Left ventricle myocardium inferior (tissue), 1 donor: ENCODE measurements around the gene SYNGR3. TPM values are rescaled to one million over a fixed set of nuclear protein-coding genes. Genes with fewer than 3 reads are reported as not detected.

Experiments
- DNase-seq: peaks from one replicate; pipeline ENCODE4 v3.0.0-alpha.2; 2020
- H3K27ac ChIP-seq: fragments of 200-600 bp; replicated peaks from 2 replicates; pipeline ENCODE4 v1.8.0; 2021
- H3K27me3 ChIP-seq: fragments of 200-600 bp; 2 replicates; pipeline ENCODE4 v1.8.0; 2021; ENCODE audit warnings: low read depth
- H3K36me3 ChIP-seq: fragments of 200-600 bp; 2 replicates; pipeline ENCODE4 v1.8.0; 2021
- H3K4me1 ChIP-seq: fragments of 200-600 bp; 2 replicates; pipeline ENCODE4 v1.8.0; 2021
- H3K4me3 ChIP-seq: fragments of 200-600 bp; 2 replicates; pipeline ENCODE4 v1.8.0; 2021; ENCODE audit warnings: mild to moderate bottlenecking, moderate library complexity
- H3K9me3 ChIP-seq: fragments of 200-600 bp; replicated peaks from 2 replicates; pipeline ENCODE4 v1.8.0; 2021
- intact Hi-C: fragments of 100-400 bp; cut with micrococcal nuclease; formaldehyde crosslinking; loops from one replicate; pipeline ENCODE4 v1.11.0; 2022
- total RNA-seq: library from RNA; stranded (reverse); fragmentation: NEBNext Ultra II Directional; extraction: Animal tissue kit (Norgen Biotek cat#: 25700); gene quantifications from one replicate; pipeline ENCODE4 v1.2.1, GENCODE V29; 2021
- TF ChIP-seq, protein P1 (sequence below): fragments of 200-600 bp; IDR thresholded peaks from 2 replicates; pipeline ENCODE4 v1.8.0; 2021; ENCODE audit warnings: antibody characterized with exemption, mild to moderate bottlenecking, borderline replicate concordance
- donor health status: DM: no; HTN: yes; CAD: no; lungs with severe emphysema.

SYNGR3 gene
- total RNA-seq, 1 donor from 2014 or later: 0.38 TPM

DNA sequence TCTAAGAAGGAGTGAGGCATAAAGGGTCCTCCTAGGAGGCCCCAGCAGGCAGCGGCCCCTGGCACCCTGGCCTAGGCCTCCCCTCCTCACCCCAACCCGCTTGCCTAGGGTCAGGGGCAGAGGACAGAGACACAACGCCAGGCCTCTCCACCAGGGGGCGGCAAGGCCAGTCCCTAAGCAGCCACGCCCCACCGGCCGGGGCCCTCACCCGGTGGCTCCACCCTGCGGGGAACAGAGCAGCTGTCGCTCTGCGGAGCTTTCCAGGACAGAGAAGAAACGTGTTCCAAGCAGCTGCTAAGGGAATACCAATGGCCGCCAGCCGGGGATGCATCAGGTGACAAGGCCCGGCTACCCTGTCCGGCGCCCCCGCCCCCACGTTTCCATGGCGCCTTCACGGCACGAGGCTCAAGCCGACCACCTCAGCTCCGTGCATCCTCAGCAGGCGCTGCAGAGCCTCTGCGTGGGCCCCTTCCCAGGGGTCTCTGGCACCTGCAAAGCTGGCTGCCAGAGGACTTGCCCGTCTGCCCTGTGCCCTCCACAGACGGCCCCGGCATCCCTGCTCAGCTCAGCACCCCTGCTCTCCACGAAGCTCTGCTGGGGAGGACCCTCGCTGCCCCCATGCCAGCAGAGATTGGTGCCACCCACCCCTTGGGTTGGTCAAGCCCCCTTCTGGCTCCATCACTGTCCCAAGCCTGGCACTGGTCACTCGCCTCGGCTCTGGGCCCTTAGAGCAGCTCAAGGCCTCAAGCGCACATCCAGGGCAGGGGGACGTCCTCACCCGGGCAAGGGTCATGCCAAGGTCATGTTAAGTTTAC is 14.3 kb downstream of the SYNGR3 start:
- peak; percentile 90 for DNase-seq
- Histone ChIP-seq H3K4me3 (peak overlapping the region; percentile 53), H3K4me1 (peaks cover 61% of the 10 kb centered on the region), H3K27ac (peak overlapping the region; percentile 71), H3K9me3 (no peaks in the 10 kb centered on the region), H3K36me3 (peaks cover 43% of the 10 kb centered on the region), H3K27me3 (no peaks in the 10 kb centered on the region)
- TF ChIP-seq, protein P1, sequence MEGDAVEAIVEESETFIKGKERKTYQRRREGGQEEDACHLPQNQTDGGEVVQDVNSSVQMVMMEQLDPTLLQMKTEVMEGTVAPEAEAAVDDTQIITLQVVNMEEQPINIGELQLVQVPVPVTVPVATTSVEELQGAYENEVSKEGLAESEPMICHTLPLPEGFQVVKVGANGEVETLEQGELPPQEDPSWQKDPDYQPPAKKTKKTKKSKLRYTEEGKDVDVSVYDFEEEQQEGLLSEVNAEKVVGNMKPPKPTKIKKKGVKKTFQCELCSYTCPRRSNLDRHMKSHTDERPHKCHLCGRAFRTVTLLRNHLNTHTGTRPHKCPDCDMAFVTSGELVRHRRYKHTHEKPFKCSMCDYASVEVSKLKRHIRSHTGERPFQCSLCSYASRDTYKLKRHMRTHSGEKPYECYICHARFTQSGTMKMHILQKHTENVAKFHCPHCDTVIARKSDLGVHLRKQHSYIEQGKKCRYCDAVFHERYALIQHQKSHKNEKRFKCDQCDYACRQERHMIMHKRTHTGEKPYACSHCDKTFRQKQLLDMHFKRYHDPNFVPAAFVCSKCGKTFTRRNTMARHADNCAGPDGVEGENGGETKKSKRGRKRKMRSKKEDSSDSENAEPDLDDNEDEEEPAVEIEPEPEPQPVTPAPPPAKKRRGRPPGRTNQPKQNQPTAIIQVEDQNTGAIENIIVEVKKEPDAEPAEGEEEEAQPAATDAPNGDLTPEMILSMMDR: peak; percentile 98
- intact Hi-C loops: no loop called here

DNA sequence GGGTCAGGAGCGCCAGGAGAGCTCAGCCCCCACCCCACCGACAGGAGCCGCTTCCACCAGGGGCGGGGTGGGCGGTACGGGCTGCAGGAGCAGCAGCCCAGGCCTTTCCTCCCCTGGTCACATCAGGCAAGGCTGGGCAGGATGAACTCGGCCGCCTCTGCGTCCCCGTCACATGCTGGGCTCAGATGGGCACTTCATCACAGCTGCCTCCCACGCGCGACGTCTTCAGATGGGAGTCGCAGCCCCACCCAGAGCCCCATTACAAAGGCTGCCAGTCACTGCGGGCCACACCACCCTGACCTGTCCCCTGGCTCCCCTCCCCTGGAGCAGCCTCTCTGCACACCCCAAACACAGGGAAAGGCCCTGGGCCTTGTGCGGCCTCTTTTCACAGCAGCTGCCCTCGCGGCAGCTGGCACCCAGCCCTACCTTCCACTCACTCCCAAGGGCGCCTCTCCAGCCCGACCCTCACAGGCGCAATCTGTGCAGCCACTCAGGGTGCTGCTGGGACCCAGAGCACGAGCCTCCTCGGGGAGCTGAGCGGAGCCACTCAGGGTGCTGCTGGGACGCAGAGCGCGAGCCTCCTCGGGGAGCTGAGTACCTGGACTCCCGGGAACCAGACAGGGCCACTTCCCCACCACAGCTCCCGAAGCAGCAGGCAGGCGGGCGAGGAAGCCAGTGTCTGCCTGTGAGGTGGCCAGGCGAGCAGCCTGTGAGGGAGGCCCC is 15.2 kb downstream of the SYNGR3 start:
- no peak for DNase-seq
- intact Hi-C loops: no loop called here
- H3K4me3 ChIP-seq: no peak overlapping the region
- H3K4me1 ChIP-seq: peaks cover 67% of the 10 kb centered on the region
- H3K36me3 ChIP-seq: peaks cover 34% of the 10 kb centered on the region
- no peaks in the 10 kb centered on the region for H3K27me3 ChIP-seq
- H3K27ac ChIP-seq: no peak overlapping the region
- no peaks in the 10 kb centered on the region for H3K9me3 ChIP-seq
- TF ChIP-seq, protein P1: no peak

DNA sequence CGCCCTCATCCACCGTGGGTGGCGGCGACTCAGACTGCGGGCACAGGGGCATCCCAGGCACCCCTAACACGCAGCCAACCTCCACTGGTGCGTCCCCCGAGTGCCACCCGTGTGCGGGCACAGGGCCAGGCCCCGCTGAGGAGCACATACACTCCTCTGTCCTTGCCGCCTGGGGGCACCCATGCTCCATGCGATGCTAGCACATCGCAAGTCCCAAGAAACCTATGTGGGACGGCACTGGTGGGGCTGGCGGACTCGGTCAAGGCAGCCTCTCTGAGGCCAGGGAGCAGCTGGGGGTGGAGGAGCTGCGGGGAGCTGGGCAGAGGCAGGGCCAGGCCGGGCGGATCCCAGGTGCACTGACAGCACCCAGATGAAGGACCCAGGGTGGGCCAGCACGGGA is 15.9 kb downstream of the SYNGR3 start:
- peaks cover 28% of the 10 kb centered on the region for H3K36me3 ChIP-seq
- no peak overlapping the region for H3K27ac ChIP-seq
- TF ChIP-seq, protein P1: no peak
- H3K4me3 ChIP-seq: no peak overlapping the region
- no peaks in the 10 kb centered on the region for H3K9me3 ChIP-seq
- intact Hi-C loops: no loop called here
- DNase-seq: no peak
- peaks cover 74% of the 10 kb centered on the region for H3K4me1 ChIP-seq
- H3K27me3 ChIP-seq: no peaks in the 10 kb centered on the region

DNA sequence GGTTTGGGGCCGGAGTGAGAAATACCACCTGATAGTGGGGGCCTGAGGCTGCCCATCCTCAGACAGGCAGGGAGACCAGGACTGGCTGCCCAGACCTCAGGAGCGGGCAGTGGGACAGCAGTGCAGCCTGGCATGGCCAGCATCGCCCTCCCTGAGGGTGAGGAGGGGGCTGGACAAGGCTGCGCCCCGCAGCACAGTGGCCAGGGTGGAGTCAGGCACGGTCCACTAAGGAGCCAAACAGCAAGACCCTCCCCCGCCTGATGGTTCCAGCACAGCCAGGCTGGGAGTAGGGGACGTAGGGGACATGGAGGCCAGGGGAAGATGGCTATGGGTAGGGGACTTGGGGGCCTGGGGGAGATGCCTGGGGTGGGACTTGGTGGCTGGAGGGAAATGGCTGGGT is 16.5 kb downstream of the SYNGR3 start:
- Histone ChIP-seq H3K36me3 (peaks cover 22% of the 10 kb centered on the region), H3K4me1 (peaks cover 75% of the 10 kb centered on the region), H3K9me3 (no peaks in the 10 kb centered on the region), H3K27me3 (no peaks in the 10 kb centered on the region), H3K4me3 (no peak overlapping the region), H3K27ac (no peak overlapping the region)
- DNase-seq: no peak
- intact Hi-C loops: no loop called here
- TF ChIP-seq, protein P1: no peak

DNA sequence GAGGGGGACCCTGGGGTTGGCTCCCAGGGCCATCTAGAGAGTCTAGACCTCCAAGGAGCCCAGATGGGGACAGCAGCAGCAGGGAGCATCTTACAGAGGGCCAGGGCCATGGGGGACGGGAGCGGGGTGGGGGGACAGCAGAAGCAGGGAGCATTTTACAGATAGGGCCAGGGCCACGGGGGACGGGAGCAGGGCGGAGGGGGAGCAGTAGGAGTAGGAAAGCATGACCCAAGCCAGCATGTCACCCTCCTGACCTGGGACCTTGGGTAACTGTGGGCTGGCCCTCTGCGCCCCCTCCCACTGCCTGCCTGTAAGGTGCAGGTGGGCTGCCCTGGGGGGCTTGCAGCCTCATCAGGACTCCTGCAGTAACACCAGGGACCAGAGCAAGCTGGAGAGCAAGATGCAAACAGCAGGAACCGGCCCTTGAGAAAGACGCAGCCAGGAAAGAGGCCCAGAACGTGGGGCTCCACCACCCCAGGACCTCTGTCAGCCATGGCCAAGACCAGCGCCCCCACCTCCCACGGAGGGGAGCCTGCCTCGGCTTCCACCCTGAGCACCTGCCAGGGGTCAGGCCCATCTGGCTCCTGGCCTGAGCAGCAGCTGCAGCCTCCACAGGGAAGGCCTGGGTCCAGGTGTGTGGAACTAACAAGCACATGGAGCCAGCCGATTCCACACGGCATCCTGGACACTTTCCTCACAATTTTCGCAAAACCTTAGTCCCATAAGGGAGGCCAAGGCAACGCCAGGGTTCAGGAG is 17.5 kb downstream of the SYNGR3 start:
- no peak for DNase-seq
- peaks cover 75% of the 10 kb centered on the region for H3K4me1 ChIP-seq
- TF ChIP-seq, protein P1: no peak
- no peaks in the 10 kb centered on the region for H3K9me3 ChIP-seq
- intact Hi-C loops: no loop called here
- peaks cover 13% of the 10 kb centered on the region for H3K36me3 ChIP-seq
- peak overlapping the region; percentile 93 for H3K4me3 ChIP-seq
- H3K27me3 ChIP-seq: no peaks in the 10 kb centered on the region
- peak overlapping the region; percentile 91 for H3K27ac ChIP-seq
